Keratinocyte (primary cell): Measurements from ENCODE around the gene RIC8A. TPM values are rescaled to one million over a fixed set of nuclear protein-coding genes. Genes with fewer than 3 reads are reported as not detected.

Experiments
- DNase-seq: peaks from one replicate; pipeline ENCODE4 v3.0.0-alpha.2; 2011; ENCODE audit warnings: low read depth, missing footprints, low spot score
- FAIRE-seq: peaks from 2 replicates; lab custom pipeline; 2011; peaks lifted over from hg19 to GRCh38; lab: Jason Lieb, UNC
- H2AFZ ChIP-seq: 2 replicates; pipeline ENCODE4 v1.6.0; 2012; ENCODE audit warnings: low read length, control low read depth, inconsistent platforms; ENCODE audit not compliant: control insufficient read depth
- H3K27ac ChIP-seq: 2 replicates; pipeline ENCODE4 v1.5.1; 2011; ENCODE audit warnings: low read length; ENCODE audit not compliant: control insufficient read depth, insufficient read depth
- H3K27me3 ChIP-seq: 3 replicates; pipeline ENCODE4 v1.6.0; 2011; ENCODE audit warnings: low read length; ENCODE audit not compliant: control insufficient read depth, insufficient read depth; ENCODE audit errors: extremely low read depth
- H3K36me3 ChIP-seq, 2 experiments: 2 replicates in 1 of 2; 3 replicates in 1 of 2; pipeline ENCODE4 v1.5.1; 2011; ENCODE audit warnings: low read length in 2 of 2, mild to moderate bottlenecking in 1 of 2; ENCODE audit not compliant: control insufficient read depth in 2 of 2, insufficient read depth in 2 of 2; ENCODE audit errors: extremely low read depth in 1 of 2
- H3K4me1 ChIP-seq: 3 replicates; pipeline ENCODE4 v1.5.1; 2011; ENCODE audit warnings: low read length; ENCODE audit not compliant: control insufficient read depth, insufficient read depth; ENCODE audit errors: extremely low read depth
- H3K4me2 ChIP-seq: 3 replicates; pipeline ENCODE4 v1.6.0; 2011; ENCODE audit warnings: low read depth, low read length; ENCODE audit not compliant: control insufficient read depth, insufficient read depth; ENCODE audit errors: extremely low read depth
- H3K4me3 ChIP-seq, 3 experiments: fragments of 200-600 bp in 1 of 3; sonication (generic) in 1 of 3; 2 replicates in 2 of 3; 3 replicates in 1 of 3; pipeline ENCODE4 v1.5.1; 2011 to 2016; ENCODE audit warnings: low read length in 3 of 3, mild to moderate bottlenecking in 3 of 3, control low read depth in 2 of 3, inconsistent platforms in 1 of 3, low read depth in 1 of 3, mixed read lengths in 1 of 3, mixed run types in 1 of 3, moderate library complexity in 1 of 3; ENCODE audit not compliant: control insufficient read depth in 2 of 3, insufficient read depth in 2 of 3; ENCODE audit errors: extremely low read depth in 1 of 3
- H3K79me2 ChIP-seq: 2 replicates; pipeline ENCODE4 v1.6.0; 2012; ENCODE audit warnings: low read length; ENCODE audit not compliant: control insufficient read depth, insufficient read depth
- H3K9ac ChIP-seq: 3 replicates; pipeline ENCODE4 v1.6.0; 2011; ENCODE audit warnings: low read length; ENCODE audit not compliant: control insufficient read depth, insufficient read depth; ENCODE audit errors: extremely low read depth
- H3K9me1 ChIP-seq: 3 replicates; pipeline ENCODE4 v1.6.0; 2011; ENCODE audit warnings: low read length; ENCODE audit not compliant: control insufficient read depth, insufficient read depth; ENCODE audit errors: extremely low read depth
- H3K9me3 ChIP-seq: 2 replicates; pipeline ENCODE4 v1.5.1; 2012; ENCODE audit warnings: low read depth, low read length; ENCODE audit not compliant: control insufficient read depth
- H4K20me1 ChIP-seq: 3 replicates; pipeline ENCODE4 v1.6.0; 2011; ENCODE audit warnings: low read length; ENCODE audit not compliant: control insufficient read depth, insufficient read depth; ENCODE audit errors: extremely low read depth
- EZH2 ChIP-seq: IDR thresholded peaks from one replicate; pipeline ENCODE4 v1.6.1; 2012; ENCODE audit warnings: inconsistent platforms, mild to moderate bottlenecking, low read length, moderate library complexity
- dilution Hi-C: fragments of 300-500 bp; cut with MboI; formaldehyde crosslinking; loops from one replicate; pipeline ENCODE4 v1.7.0; 2020; ENCODE audit warnings: low sequenced_read_pairs; ENCODE audit not compliant: extremely low pct_ligation_motif_present
- polyA plus RNA-seq, 5 experiments: library from polyadenylated mRNA; depleted of rRNA in 3 of 5; stranded (reverse) in 3 of 5; stranded (forward) in 1 of 5; unstranded in 1 of 5; fragments of >200 nt; gene quantifications; 1 replicate in 1 of 5; 2 replicates in 3 of 5; 3 replicates in 1 of 5; pipeline versions ENCODE4 v1.2.1 to v1.2.3, GENCODE V29; 2011 to 2012; ENCODE audit warnings: missing spikeins in 2 of 5, low read depth in 1 of 5, low replicate concordance in 1 of 5
- TF ChIP-seq, protein P1 (sequence below), 3 experiments: IDR thresholded peaks in 1 of 3; conservative IDR thresholded peaks in 1 of 3; optimal IDR thresholded peaks in 1 of 3; 2 replicates in 2 of 3; 3 replicates in 1 of 3; pipeline versions ENCODE3 to v1.5.1; 2011; ENCODE audit warnings: low read length in 3 of 3, mild to moderate bottlenecking in 3 of 3, moderate library complexity in 2 of 3, control low read depth in 1 of 3, inconsistent platforms in 1 of 3; ENCODE audit not compliant: insufficient read depth in 2 of 3; ENCODE audit errors: extremely low read depth in 1 of 3

Gene RIC8A
- polyA plus RNA-seq, 1 donor (not counting 4 experiments of a cell fraction or from before 2014, with no cell fraction given): 120 TPM

DNA sequence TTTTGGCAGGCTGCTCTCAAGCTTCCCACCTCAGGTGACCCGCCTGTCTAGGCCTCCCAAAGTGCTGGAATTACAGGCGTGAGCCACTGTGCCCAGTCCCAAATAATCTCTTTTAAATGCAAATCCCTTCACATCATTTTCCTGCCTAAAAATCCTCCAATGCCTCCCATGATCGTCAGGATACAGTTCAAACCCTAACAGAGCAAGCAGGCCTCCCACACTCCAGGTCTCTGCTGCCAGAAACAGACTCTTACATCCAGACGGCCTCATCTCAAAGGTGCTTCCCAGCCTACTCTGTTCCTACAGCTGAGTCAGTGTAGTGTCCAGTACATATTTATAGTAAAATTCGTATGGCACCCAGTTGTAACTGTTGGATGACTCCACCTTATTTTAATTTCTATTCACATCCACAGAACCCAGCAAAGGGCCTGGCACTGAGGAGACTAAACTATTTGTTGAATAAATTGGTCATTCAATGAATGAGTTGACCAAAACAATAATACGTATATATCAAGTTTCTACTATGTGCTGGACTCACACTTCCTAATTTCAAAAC is 20.4 kb downstream of the RIC8A start:
- Histone ChIP-seq H3K9me1 (no peaks in the 10 kb centered on the region), H3K9me3 (no peaks in the 10 kb centered on the region), H3K9ac (no peak overlapping the region), H3K4me3 (no peak overlapping the region), H3K4me1 (peaks cover 8% of the 10 kb centered on the region), H3K27me3 (no peaks in the 10 kb centered on the region), H3K4me2 (no peak overlapping the region), H3K36me3 (peaks cover 1 to 2% of the 10 kb centered on the region in 2 experiments), H3K27ac (no peak overlapping the region), H2AFZ (no peak overlapping the region), H3K79me2 (no peaks in the 10 kb centered on the region), H4K20me1 (no peaks in the 10 kb centered on the region)
- DNase-seq (no peak), FAIRE-seq (no peak)
- TF ChIP-seq, protein P1, sequence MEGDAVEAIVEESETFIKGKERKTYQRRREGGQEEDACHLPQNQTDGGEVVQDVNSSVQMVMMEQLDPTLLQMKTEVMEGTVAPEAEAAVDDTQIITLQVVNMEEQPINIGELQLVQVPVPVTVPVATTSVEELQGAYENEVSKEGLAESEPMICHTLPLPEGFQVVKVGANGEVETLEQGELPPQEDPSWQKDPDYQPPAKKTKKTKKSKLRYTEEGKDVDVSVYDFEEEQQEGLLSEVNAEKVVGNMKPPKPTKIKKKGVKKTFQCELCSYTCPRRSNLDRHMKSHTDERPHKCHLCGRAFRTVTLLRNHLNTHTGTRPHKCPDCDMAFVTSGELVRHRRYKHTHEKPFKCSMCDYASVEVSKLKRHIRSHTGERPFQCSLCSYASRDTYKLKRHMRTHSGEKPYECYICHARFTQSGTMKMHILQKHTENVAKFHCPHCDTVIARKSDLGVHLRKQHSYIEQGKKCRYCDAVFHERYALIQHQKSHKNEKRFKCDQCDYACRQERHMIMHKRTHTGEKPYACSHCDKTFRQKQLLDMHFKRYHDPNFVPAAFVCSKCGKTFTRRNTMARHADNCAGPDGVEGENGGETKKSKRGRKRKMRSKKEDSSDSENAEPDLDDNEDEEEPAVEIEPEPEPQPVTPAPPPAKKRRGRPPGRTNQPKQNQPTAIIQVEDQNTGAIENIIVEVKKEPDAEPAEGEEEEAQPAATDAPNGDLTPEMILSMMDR (optimal IDR thresholded peaks at IDR 0.05 in 1 of 3, IDR thresholded peaks at IDR 0.05 in 1 of 3, conservative IDR thresholded peaks at IDR 0.05 in 1 of 3; ENCODE audit: extremely low read depth in 1 of 3, insufficient read depth in 2 of 3, low read length in 3 of 3): no peak
- no peak for TF ChIP-seq EZH2
- dilution Hi-C loops: no loop called here

DNA sequence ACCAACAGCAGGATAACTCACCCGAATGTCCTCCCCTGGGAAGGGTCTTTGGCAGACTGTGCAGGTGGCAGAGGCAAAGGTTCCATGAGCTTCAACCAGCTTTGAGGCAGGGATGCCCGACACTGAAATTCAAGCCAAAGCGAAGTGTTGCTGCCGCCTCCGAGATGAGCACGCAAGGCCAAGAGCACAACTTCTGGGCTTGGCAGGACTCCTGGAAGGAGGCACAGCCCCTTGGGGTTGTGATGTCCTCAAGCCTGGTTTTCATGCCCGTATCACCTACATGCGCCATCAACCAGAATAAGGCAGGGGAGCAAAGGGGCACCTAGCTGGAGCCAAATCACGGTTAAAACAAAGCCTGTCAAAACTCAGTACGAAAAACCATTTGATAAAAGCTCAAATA is 22.9 kb downstream of the RIC8A start:
- Histone ChIP-seq H3K9ac (no peak overlapping the region), H2AFZ (no peak overlapping the region), H3K36me3 (peaks cover 0 to 1% of the 10 kb centered on the region in 2 experiments), H3K79me2 (peaks cover 3% of the 10 kb centered on the region), H4K20me1 (no peaks in the 10 kb centered on the region), H3K9me3 (no peaks in the 10 kb centered on the region), H3K27ac (no peak overlapping the region), H3K9me1 (no peaks in the 10 kb centered on the region), H3K4me3 (no peak overlapping the region), H3K27me3 (no peaks in the 10 kb centered on the region), H3K4me1 (peaks cover 6% of the 10 kb centered on the region), H3K4me2 (no peak overlapping the region)
- no peak for FAIRE-seq
- dilution Hi-C loops: no loop called here
- TF ChIP-seq, protein P1 (optimal IDR thresholded peaks at IDR 0.05 in 1 of 3, IDR thresholded peaks at IDR 0.05 in 1 of 3, conservative IDR thresholded peaks at IDR 0.05 in 1 of 3; ENCODE audit: extremely low read depth in 1 of 3, insufficient read depth in 2 of 3, low read length in 3 of 3): no peak
- TF ChIP-seq EZH2: no peak
- no peak for DNase-seq
